Kidney (tissue), 14 donors: ENCODE data around the gene RNF11. TPM values are rescaled to one million over a fixed set of nuclear protein-coding genes. Genes with fewer than 3 reads are reported as not detected.

Experiments used
- DNase-seq, 5 donors: peaks; one replicate each; pipeline ENCODE4 v3.0.0-alpha.2; 2013 to 2020
- FAIRE-seq: peaks from 2 replicates; lab custom pipeline; 2012; peaks lifted over from hg19 to GRCh38; lab: Jason Lieb, UNC
- H3K27ac ChIP-seq, 2 donors: one replicate each; pipeline ENCODE4 v1.7.0; 2013; ENCODE audit warnings: low read depth in 2 of 2, low read length in 2 of 2, inconsistent platforms in 1 of 2
- H3K27me3 ChIP-seq: one replicate; pipeline ENCODE4 v1.7.1; 2013; ENCODE audit warnings: low read length, inconsistent platforms; ENCODE audit not compliant: control insufficient read depth, insufficient read depth
- H3K36me3 ChIP-seq, 3 donors: one replicate each; pipeline versions ENCODE4 v1.7.0 to v1.7.1; 2013; ENCODE audit warnings: low read length in 3 of 3, control low read depth in 1 of 3, inconsistent platforms in 1 of 3; ENCODE audit not compliant: insufficient read depth in 3 of 3, control insufficient read depth in 2 of 3
- H3K4me1 ChIP-seq, 3 donors: one replicate each; pipeline versions ENCODE4 v1.7.0 to v1.7.1; 2013; ENCODE audit warnings: low read length in 3 of 3, inconsistent platforms in 1 of 3, low read depth in 1 of 3; ENCODE audit not compliant: control insufficient read depth in 2 of 3, insufficient read depth in 2 of 3
- H3K4me3 ChIP-seq, 3 donors: one replicate each; pipeline versions ENCODE4 v1.7.0 to v1.8.1; 2013; ENCODE audit warnings: low read length in 3 of 3, control low read depth in 1 of 3, inconsistent platforms in 1 of 3
- H3K9ac ChIP-seq, 3 donors: one replicate each; pipeline versions ENCODE4 v1.7.0 to v1.7.1; 2013; ENCODE audit warnings: low read length in 3 of 3, control low read depth in 1 of 3, inconsistent platforms in 1 of 3
- H3K9me3 ChIP-seq, 3 donors: one replicate each; pipeline versions ENCODE4 v1.7.0 to v1.7.1; 2013; ENCODE audit warnings: low read length in 3 of 3, control low read depth in 1 of 3, inconsistent platforms in 1 of 3; ENCODE audit not compliant: control insufficient read depth in 2 of 3, insufficient read depth in 1 of 3
- intact Hi-C: fragments of 100-400 bp; cut with DNase I; formaldehyde crosslinking; loops from one replicate; pipeline ENCODE4 v1.11.1; 2022
- polyA plus RNA-seq: library from polyadenylated mRNA; stranded (reverse); fragments of 350-450 nt; fragmentation: Illumina TruSeq; extraction: RNeasy Lipid Tissue Mini Kit (QIAGEN cat#74804); gene quantifications from one replicate; pipeline ENCODE4 v1.2.3, GENCODE V29; 2014; ENCODE audit warnings: low read depth, low replicate concordance; ENCODE audit not compliant: insufficient read depth
- total RNA-seq: library from RNA; stranded (reverse); fragmentation: NEBNext Ultra II Directional; extraction: Animal tissue kit (Norgen Biotek cat#: 25700); gene quantifications from one replicate; pipeline ENCODE4 v1.2.1, GENCODE V29; 2021
- TF ChIP-seq, protein P1 (sequence below): IDR thresholded peaks from 3 replicates; pipeline ENCODE4 v1.5.1; 2012; ENCODE audit warnings: mild to moderate bottlenecking, moderate library complexity, borderline replicate concordance; ENCODE audit not compliant: insufficient read depth; ENCODE audit errors: extremely low read depth
- donor health status: control.
- donor health status: control.
- donor health status: control.
- donor health status: control.
- donor health status: control.
- donor health status: DM: yes; HTN: yes; CAD: no.
- donor health status: Normal renal cell carcinoma (clear cell type).

Gene RNF11
- total and polyA plus RNA-seq, 2 donors from 2014 or later = 62.5 to 105 TPM

DNA sequence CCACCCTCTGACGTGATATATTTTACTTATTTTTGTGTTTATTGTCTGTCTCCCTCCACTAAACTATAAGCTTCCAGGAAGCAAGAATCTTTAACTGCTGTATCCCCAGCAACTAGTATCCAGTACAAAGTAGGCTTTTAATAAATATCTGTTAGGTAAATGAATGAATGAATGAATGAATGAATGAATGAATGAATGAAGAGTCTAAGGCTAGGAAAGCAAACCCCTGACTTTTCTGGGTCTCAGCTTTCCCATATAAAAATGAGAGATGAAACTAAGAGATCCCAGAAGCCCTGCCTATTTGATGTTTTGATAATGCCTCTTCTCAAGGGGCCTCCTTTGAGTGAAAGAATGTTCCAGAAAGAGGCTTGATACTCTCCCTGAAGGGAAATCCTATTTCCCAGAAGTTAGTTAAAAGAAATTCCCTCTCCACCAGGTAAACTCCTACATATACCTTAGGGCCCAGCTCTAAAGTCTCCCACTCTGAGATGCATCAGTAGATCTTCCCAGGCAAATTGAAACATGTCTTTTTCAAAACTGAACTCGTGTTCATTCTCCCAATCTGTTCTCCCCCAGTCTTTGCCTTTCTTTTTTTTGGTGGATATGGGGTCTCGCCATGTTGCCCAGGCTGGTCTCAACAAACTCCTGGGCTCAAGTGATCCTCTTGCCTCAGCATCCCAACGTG is 86.5 kb downstream of the RNF11 start:
- intact Hi-C loops = no loop called here
- TF ChIP-seq, protein P1, sequence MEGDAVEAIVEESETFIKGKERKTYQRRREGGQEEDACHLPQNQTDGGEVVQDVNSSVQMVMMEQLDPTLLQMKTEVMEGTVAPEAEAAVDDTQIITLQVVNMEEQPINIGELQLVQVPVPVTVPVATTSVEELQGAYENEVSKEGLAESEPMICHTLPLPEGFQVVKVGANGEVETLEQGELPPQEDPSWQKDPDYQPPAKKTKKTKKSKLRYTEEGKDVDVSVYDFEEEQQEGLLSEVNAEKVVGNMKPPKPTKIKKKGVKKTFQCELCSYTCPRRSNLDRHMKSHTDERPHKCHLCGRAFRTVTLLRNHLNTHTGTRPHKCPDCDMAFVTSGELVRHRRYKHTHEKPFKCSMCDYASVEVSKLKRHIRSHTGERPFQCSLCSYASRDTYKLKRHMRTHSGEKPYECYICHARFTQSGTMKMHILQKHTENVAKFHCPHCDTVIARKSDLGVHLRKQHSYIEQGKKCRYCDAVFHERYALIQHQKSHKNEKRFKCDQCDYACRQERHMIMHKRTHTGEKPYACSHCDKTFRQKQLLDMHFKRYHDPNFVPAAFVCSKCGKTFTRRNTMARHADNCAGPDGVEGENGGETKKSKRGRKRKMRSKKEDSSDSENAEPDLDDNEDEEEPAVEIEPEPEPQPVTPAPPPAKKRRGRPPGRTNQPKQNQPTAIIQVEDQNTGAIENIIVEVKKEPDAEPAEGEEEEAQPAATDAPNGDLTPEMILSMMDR = no peak
- Histone ChIP-seq H3K36me3 (no peaks in the 10 kb centered on the region), H3K9ac (no peak overlapping the region), H3K27me3 (no peaks in the 10 kb centered on the region), H3K4me3 (no peak overlapping the region), H3K9me3 (no peaks in the 10 kb centered on the region), H3K4me1 (peaks cover 0 to 4% (median 0%) of the 10 kb centered on the region in 3 donors), H3K27ac (no peak overlapping the region)
- FAIRE-seq (no peak), DNase-seq (no peak)

Other genes with a start within 250 kb of the RNF11 start
- gene C1orf185, start 134.0 kb upstream of the RNF11 start, total RNA-seq = not detected
- gene C1orf185, start 134.0 kb upstream of the RNF11 start, polyA plus RNA-seq = not detected
- 70.1 TPM for gene TTC39A, start 94.3 kb downstream of the RNF11 start, total RNA-seq
- gene TTC39A, start 94.3 kb downstream of the RNF11 start, polyA plus RNA-seq = 31.4 TPM